Daoy (cell line): ENCODE measurements around the gene KLHL3. TPM values are rescaled to one million over a fixed set of nuclear protein-coding genes. Genes with fewer than 3 reads are reported as not detected.
A peak's percentile ranks its signal among the peaks of the same experiment; 100 is the strongest.

ENCODE experiments used
- DNase-seq: peaks from one replicate; pipeline ENCODE4 v3.0.0-alpha.2; 2015; ENCODE audit warnings: low read depth
- total RNA-seq: library from RNA; depleted of rRNA; stranded (reverse); fragments of >200 nt; shearing (Covaris generic); gene quantifications from 2 replicates; pipeline ENCODE4 v1.2.3, GENCODE V29; 2014; rRNA removed

The KLHL3 gene
- total RNA-seq, 1 experiment from 2014 or later: 0.80 TPM

DNA sequence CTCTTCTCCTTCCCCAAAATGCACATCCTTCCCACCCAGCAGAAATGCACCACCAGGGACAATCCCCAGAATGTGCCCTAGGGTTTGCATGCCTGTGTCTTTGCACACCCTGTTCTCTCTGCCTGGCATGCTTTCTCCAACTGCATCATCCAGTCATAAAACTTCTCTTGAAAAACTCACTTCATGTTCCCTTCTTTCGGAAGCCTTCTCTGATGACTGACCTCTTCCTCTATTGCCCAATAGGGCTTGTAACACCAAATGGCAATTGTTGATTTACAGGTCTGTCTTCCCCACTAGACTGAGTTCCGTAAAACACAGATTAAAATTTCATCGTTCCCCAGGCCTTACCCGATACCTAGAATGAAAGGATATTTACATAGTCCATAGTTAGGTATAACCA is 153.7 kb downstream of the KLHL3 start:
- DNase-seq: no peak

DNA sequence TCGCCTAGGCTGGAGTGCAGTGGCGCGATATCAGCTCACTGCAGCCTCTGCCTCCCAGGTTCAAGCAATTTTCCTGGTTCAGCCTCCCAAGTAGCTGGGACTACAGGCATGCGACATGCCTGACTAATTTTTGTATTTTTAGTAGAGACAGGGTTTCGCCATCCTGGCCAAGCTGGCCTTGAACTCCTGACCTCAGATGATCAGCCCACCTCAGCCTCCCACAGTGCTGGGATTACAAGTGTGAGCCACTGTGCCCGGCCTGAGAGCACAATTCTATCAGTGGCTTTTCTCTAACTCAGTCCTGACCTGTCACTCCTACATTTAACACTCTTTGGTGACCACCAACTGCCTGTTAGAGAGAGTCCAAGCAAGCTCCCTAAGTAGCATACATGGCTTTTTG is 154.1 kb downstream of the KLHL3 start:
- DNase-seq: no peak

DNA sequence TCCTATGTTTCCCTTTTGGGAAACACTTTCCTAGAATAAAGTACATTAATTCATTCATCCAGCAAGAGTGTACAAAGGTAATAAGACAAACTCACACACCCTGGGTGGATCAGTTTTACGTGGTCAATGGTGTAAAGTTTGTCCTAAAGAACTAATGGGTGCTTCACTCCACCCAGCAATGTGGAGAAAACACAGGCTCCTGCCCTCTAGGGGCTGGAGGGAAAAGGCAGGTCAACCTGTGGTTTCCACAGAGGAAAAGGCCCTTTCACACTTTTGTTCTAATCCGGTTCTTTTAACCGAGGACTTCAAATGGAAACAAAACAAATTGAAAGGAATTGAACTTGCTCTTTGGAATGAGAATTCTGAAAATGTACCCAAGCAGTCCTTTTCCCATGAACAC is 155.9 kb downstream of the KLHL3 start:
- DNase-seq: no peak

DNA sequence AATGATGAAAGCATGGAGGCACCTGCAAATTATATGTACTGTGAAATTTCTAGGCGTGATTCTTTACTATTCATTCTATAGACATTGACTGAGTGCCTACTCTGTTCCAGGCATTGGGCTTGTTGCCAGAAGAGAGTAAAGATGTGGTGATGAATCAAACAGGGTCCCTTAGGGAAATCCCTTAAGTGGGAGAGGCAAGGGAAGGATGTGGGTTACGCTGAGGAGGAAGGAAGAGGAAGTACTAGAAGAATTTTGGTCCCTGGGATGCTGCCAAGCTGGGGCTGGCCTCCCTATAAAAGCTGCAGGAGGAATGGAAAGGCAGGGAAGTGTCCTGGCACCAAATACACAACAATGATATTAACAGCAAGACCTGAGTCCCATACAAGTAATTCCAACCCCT is 160.0 kb downstream of the KLHL3 start:
- DNase-seq: peak; percentile 89

DNA sequence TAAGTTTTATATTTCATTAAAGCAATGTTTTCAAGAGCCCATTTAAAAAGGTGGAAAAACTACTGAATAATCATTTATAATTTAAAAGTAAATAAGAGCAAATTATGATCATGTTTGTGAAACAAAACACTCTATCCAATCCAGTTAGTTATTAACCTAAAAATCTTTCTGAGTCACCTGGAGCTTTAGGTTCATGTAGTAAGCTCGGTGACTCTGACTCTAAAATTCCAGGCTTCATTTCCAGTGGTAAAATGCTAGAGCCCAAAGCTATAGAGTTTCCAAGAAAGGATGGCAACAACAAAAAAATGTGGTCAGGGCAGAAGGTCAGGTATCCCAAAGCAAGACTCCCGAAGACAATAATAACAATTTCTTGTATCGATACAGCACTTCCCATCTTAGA is 160.7 kb downstream of the KLHL3 start:
- DNase-seq: no peak

DNA sequence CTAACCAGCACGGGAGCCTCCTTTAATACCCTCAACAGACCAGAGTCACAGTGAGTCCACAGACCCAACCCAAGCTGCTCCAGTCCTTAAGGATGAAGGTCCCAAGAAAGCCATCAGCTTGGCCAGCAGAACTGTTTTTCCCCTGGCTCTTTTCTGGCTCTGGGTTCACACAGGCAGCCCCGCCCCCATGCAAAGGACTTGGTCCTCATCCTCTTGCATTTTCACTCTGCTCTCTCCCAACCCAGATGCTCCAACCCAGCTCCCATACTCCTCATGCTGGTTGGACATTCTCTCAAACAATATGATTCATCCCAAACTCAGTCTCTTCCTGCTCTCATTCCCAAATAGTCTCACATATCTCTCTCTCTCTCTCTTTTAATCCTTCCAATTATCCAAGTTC is 162.5 kb downstream of the KLHL3 start:
- DNase-seq: no peak

DNA sequence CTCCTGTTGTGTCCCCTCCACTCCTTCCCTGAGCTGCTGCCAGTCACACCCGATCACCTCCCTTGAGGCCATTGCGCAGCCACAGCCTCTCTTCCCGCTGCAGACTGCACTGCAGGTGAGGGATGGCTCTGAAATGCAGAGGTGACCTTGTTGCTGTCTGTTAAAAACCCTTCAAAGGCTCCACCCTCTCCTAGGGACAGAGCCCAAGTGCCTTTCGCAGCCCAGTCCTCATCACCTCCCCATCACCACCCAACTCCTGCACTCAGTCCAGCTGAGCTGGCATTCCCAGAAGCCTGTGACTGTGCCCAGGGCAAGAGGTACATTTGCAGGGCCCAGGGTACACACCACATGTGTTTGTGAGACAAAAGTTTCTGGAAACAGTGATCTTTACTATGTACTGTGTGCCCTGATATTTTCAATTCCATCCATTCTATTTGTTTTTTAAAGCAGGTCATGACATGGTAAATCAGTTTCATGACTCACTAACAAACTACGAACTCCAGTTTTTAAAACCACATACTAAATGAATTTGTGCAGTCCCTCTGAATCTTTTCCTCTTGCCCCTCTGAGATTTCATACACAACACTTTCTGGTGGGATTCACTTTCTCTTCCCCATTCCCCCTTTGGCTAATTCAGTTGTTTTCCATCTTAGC is 163.7 kb downstream of the KLHL3 start:
- DNase-seq: no peak

DNA sequence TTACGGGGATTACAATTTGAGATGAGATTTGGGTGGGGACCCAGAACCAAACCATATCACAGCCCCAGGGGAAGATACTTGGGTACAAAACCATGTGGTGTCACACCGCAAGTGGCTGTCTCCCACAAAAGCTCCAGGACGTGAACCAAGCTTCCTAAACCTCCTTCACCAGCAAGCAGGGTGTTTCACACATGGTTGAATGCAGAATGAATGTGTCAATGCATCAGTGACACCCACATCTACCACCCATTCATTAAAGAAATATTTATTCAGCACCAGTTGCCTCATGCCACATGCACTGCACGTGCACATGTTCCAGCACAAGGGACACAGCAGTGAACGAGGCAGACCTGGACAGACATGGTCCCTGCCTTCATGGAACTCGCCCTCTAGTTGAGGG is 165.8 kb downstream of the KLHL3 start:
- no peak for DNase-seq

Other genes starting within 250 kb of the KLHL3 start
- gene SPOCK1, start 236.8 kb downstream of the KLHL3 start, total RNA-seq: 43.5 and 61.0 TPM in 2 replicates
- 15.0 and 17.4 TPM in 2 replicates for gene HNRNPA0, start 18.3 kb upstream of the KLHL3 start, total RNA-seq
- not detected in 2 replicates for gene MYOT, start 131.8 kb upstream of the KLHL3 start, total RNA-seq
- gene PKD2L2, start 153.4 kb upstream of the KLHL3 start, total RNA-seq: not detected in 2 replicates